Gastrocnemius medialis (tissue), 4 donors: ENCODE results near the gene CYP2E1.

ENCODE experiments used
- POLR2A ChIP-seq, 2 donors: fragments of 450-650 bp; IDR thresholded peaks; one replicate each; pipeline ENCODE4 v1.6.1; 2017; ENCODE audit warnings: antibody characterized with exemption in 2 of 2, mild to moderate bottlenecking in 2 of 2, moderate library complexity in 2 of 2
- TF ChIP-seq, protein P1 (sequence below), 5 experiments: fragments of 450-650 bp in 3 of 5; fragments of 200-600 bp in 2 of 5; sonication (generic) in 2 of 5; IDR thresholded peaks in 4 of 5; conservative IDR thresholded peaks in 1 of 5; 1 replicate in 4 of 5; 2 replicates in 1 of 5; pipeline ENCODE4 v1.5.1; 2016 to 2019; ENCODE audit warnings: antibody characterized with exemption in 5 of 5, mild to moderate bottlenecking in 3 of 5, moderate library complexity in 3 of 5

DNA sequence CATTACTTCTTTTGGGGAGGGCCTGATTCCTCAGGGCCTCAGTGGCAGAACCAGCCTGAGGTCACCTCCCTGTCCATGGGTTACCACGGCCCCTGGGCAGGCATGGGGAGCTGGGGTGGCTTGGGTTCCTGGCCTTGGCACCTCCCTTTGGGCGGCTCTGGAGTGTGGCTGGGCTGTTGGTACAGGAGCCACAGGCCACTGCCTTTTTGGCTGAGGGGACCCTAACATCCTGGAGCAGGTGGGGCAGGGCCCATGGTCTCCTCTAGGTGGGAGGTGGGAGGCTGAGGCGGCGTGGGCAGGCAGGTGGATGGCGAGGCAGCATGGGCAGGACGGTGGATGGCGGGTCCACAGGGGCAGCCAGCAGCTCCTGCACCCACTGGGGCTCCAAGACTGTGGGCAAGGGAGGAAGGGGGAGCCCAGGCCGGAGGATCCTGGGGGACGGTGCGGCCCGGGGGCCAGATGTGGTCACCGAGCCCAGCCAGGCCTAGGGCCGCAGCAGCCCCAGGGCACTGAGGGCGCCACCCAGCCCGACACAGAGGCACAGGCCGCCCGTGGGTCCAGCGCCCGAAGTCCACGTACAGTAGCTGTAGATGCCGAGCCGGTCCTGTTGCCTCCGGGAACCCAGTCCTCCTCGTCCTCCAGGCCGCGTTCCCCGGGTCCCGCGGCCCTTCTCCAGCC lies 40.6 kb downstream of the CYP2E1 start:
- no peak for TF ChIP-seq POLR2A (IDR thresholded peaks at IDR 0.05)
- TF ChIP-seq, protein P1, sequence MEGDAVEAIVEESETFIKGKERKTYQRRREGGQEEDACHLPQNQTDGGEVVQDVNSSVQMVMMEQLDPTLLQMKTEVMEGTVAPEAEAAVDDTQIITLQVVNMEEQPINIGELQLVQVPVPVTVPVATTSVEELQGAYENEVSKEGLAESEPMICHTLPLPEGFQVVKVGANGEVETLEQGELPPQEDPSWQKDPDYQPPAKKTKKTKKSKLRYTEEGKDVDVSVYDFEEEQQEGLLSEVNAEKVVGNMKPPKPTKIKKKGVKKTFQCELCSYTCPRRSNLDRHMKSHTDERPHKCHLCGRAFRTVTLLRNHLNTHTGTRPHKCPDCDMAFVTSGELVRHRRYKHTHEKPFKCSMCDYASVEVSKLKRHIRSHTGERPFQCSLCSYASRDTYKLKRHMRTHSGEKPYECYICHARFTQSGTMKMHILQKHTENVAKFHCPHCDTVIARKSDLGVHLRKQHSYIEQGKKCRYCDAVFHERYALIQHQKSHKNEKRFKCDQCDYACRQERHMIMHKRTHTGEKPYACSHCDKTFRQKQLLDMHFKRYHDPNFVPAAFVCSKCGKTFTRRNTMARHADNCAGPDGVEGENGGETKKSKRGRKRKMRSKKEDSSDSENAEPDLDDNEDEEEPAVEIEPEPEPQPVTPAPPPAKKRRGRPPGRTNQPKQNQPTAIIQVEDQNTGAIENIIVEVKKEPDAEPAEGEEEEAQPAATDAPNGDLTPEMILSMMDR (IDR thresholded peaks at IDR 0.05 in 4 of 5, conservative IDR thresholded peaks at IDR 0.05 in 1 of 5) = no peak
